ENCODE data around the gene CD300LF.

CD300LF gene

GRCh38 chr17:74711058-74711824, 1.5 kb downstream of the CD300LF start:
- DNase-seq (ENCODE audit: low read depth) = no peak
- no peak overlapping the region for H3K4me3 ChIP-seq (ENCODE audit: low read length)
- TF ChIP-seq CTCF (IDR thresholded peaks at IDR 0.05; ENCODE audit: insufficient read depth, low read depth, low read length, missing control alignments) = no peak

- no peak overlapping the region for H3K4me3 ChIP-seq (ENCODE audit: low read length)
- no peak for TF ChIP-seq CTCF (IDR thresholded peaks at IDR 0.05; ENCODE audit: insufficient read depth, low read depth, low read length, missing control alignments)
- DNase-seq (ENCODE audit: low read depth) = no peak
Measured at GRCh38 chr17:74704544-74704943, 8.2 kb downstream of the CD300LF start.

DNA sequence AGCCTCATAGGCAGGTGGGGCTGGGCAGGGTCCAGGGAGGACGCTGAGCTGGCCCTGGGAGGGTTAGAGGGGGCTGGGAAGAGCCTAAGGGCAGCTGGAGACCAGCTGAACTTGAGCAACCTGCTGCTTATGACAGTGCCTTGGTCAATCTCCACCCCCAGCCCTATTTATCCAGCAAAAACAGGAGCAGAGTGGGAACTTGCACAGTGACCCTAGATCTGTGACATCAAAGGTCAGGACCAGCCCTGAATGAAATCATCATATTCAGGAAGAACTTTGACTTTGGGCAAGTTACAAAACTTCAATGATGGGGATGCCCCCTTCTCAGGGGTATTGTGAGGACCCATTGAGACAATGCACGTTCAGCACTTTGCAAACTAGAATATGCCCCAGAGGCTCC, 9.4 kb downstream of the CD300LF start:
- H3K4me3 ChIP-seq (ENCODE audit: low read length) = no peak overlapping the region
- no peak for TF ChIP-seq CTCF (IDR thresholded peaks at IDR 0.05; ENCODE audit: insufficient read depth, low read depth, low read length, missing control alignments)
- no peak for DNase-seq (ENCODE audit: low read depth)

DNA sequence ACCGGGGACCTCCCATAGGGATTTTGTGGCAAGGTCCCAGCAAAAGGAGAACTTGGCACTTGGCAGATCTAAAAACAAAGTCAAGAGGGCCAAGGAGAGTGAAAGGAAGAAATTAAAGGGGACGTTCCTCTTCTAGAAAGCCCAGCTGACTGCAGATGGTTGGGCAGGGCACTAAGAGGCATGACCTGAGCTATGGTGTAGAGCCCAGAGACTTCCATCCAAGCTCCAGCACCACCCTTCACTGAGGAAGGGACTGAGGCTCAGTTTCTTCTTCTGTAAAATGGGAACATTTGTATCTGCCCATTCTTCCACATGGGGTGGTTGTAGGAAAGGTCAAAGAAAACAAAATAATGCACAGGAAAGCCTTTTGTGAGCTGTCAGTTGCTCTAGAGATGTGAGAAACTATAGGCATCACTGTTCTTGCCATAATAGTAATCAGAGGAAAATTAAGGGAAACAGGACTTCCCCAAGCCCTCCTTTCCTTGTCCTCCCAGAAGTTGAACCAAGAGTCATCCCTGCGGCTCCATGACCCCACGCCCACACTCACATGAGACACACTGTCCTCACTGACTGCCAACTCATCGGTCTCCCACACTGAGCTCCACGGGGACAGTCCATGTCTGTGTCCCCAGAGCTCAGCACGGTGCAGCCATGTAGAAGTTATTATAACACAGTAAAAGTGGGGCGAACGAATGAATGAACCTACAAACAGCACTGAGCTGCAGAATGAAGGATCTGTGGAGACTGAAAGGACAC, 10.4 kb downstream of the CD300LF start:
- DNase-seq (ENCODE audit: low read depth) = no peak
- TF ChIP-seq CTCF (IDR thresholded peaks at IDR 0.05; ENCODE audit: insufficient read depth, low read depth, low read length, missing control alignments) = no peak
- no peak overlapping the region for H3K4me3 ChIP-seq (ENCODE audit: low read length)

DNA sequence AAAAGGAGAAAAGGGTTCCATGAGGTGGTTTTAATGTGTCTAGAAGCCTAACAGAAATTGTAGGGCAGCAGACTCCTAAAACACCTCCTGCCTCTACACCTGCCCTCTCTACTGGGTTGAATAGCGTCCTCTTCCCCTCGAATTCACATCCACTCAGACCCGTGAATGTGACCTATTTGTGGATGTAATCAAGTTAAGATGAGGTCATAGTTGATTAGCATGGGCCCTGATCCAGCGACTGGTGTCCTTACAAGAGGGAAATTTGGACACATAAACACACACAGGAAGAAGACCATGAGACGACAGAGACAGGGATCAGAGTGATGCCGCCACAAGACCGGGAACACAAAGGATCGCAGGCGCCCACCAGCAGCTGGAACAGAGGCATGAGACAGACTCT, 13.5 kb downstream of the CD300LF start:
- DNase-seq (ENCODE audit: low read depth) = no peak
- H3K4me3 ChIP-seq (ENCODE audit: low read length) = no peak overlapping the region

DNA sequence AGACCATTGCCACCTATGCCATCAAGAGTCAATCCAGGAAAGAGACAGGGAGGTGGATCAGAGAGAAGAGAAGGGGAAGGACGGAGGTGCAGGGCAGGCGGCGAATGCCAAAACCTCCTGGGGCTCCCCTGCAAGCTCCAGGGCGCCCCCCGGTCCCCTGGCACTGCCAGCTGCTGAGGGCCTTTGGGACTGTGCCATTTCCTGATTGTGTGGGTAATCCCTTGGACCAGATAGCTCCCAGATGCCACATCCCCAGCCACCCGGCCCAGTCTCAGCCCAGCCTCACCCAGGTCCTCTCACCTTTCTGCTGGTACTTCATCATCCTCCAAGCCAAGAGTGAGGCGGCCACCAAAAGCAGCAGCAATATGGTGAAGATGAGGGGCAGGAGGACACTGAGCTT, 14.7 kb downstream of the CD300LF start:
- no peak overlapping the region for H3K4me3 ChIP-seq (ENCODE audit: low read length)
- DNase-seq (ENCODE audit: low read depth) = no peak
- no peak for TF ChIP-seq CTCF (IDR thresholded peaks at IDR 0.05; ENCODE audit: insufficient read depth, low read depth, low read length, missing control alignments)

More for the DNA sequence above, 13.5 kb downstream of the CD300LF start:
- no peak for TF ChIP-seq CTCF (IDR thresholded peaks at IDR 0.05; ENCODE audit: insufficient read depth, low read depth, low read length, missing control alignments)

Data from epithelial cell of esophagus (primary cell).